ENCODE measurements around the gene PYHIN1. TPM values are rescaled to one million over a fixed set of nuclear protein-coding genes. Genes with fewer than 3 reads are reported as not detected.

Gene PYHIN1
- polyA plus RNA-seq, 1 experiment: not detected

- CTCF ChIA-PET: no interaction called here
Observed at GRCh38 chr1:158951956-158952355, 20.6 kb downstream of the PYHIN1 start.

GRCh38 chr1:158952416-158952815 is 21.1 kb downstream of the PYHIN1 start:
- POLR2A ChIA-PET: no interaction called here

More at GRCh38 chr1:158951956-158952355, 20.6 kb downstream of the PYHIN1 start:
- H3K27ac ChIP-seq (ENCODE audit: low read depth, low read length): no peak overlapping the region
- H3K9me3 ChIP-seq (ENCODE audit: control insufficient read depth, insufficient read depth, low read length): peaks cover 4% of the 10 kb centered on the region; the same call in 1 of the 2 replicates
- H3K4me3 ChIP-seq (ENCODE audit: low read depth, low read length): no peak overlapping the region
- no peak for DNase-seq (ENCODE audit: low read depth, low spot score)
- H3K27me3 ChIP-seq (ENCODE audit: control insufficient read depth, insufficient read depth, low read length): no peaks in the 10 kb centered on the region
- POLR2A ChIA-PET: no interaction called here
- no peak for TF ChIP-seq CTCF (IDR thresholded peaks at IDR 0.05; ENCODE audit: low read depth, low read length)

GRCh38 chr1:158961178-158961577 is 29.8 kb downstream of the PYHIN1 start:
- no peak for TF ChIP-seq CTCF (IDR thresholded peaks at IDR 0.05; ENCODE audit: low read depth, low read length)
- POLR2A ChIA-PET: no interaction called here
- CTCF ChIA-PET: no interaction called here
- H3K27ac ChIP-seq (ENCODE audit: low read depth, low read length): no peak overlapping the region
- H3K27me3 ChIP-seq (ENCODE audit: control insufficient read depth, insufficient read depth, low read length): no peaks in the 10 kb centered on the region
- H3K9me3 ChIP-seq (ENCODE audit: control insufficient read depth, insufficient read depth, low read length): no peaks in the 10 kb centered on the region
- no peak overlapping the region for H3K4me3 ChIP-seq (ENCODE audit: low read depth, low read length)
- DNase-seq (ENCODE audit: low read depth, low spot score): no peak

More at GRCh38 chr1:158952416-158952815, 21.1 kb downstream of the PYHIN1 start:
- CTCF ChIA-PET: no interaction called here
- H3K27me3 ChIP-seq (ENCODE audit: control insufficient read depth, insufficient read depth, low read length): no peaks in the 10 kb centered on the region
- H3K4me3 ChIP-seq (ENCODE audit: low read depth, low read length): no peak overlapping the region
- no peak overlapping the region for H3K27ac ChIP-seq (ENCODE audit: low read depth, low read length)
- TF ChIP-seq CTCF (IDR thresholded peaks at IDR 0.05; ENCODE audit: low read depth, low read length): no peak
- peaks cover 4% of the 10 kb centered on the region; the same call in 1 of the 2 replicates for H3K9me3 ChIP-seq (ENCODE audit: control insufficient read depth, insufficient read depth, low read length)
- DNase-seq (ENCODE audit: low read depth, low spot score): no peak

- DNase-seq (ENCODE audit: low read depth, low spot score): no peak
- no peak overlapping the region for H3K4me3 ChIP-seq (ENCODE audit: low read depth, low read length)
- no peak overlapping the region for H3K27ac ChIP-seq (ENCODE audit: low read depth, low read length)
- CTCF ChIA-PET: interaction anchor here (1.1 kb wide), 1 partner anchor 759 kb away, joined by 3 read pairs; no protein-coding TSS in a partner anchor
- no peak for TF ChIP-seq CTCF (IDR thresholded peaks at IDR 0.05; ENCODE audit: low read depth, low read length)
- POLR2A ChIA-PET: no interaction called here
- no peaks in the 10 kb centered on the region for H3K27me3 ChIP-seq (ENCODE audit: control insufficient read depth, insufficient read depth, low read length)
- no peaks in the 10 kb centered on the region for H3K9me3 ChIP-seq (ENCODE audit: control insufficient read depth, insufficient read depth, low read length)
Observed at GRCh38 chr1:158962983-158963382, 31.6 kb downstream of the PYHIN1 start.

- TF ChIP-seq CTCF (IDR thresholded peaks at IDR 0.05; ENCODE audit: low read depth, low read length): no peak
- ChIA-PET POLR2A (no interaction called here), CTCF (no interaction called here)
- Histone ChIP-seq H3K4me3 (ENCODE audit: low read depth, low read length) (no peak overlapping the region), H3K27ac (ENCODE audit: low read depth, low read length) (no peak overlapping the region), H3K9me3 (ENCODE audit: control insufficient read depth, insufficient read depth, low read length) (no peaks in the 10 kb centered on the region), H3K27me3 (ENCODE audit: control insufficient read depth, insufficient read depth, low read length) (no peaks in the 10 kb centered on the region)
- DNase-seq (ENCODE audit: low read depth, low spot score): no peak
Observed at GRCh38 chr1:158969166-158969565, 37.8 kb downstream of the PYHIN1 start.

Measured in AG04450 (cell line).